Uterus (tissue), 4 donors: Measurements from ENCODE around the gene CTLA4. TPM values are rescaled to one million over a fixed set of nuclear protein-coding genes. Genes with fewer than 3 reads are reported as not detected.

Experiments used
- DNase-seq, 2 donors: peaks; one replicate each; pipeline ENCODE4 v3.0.0-alpha.2; 2019 to 2020
- H3K27ac ChIP-seq, 2 donors: fragments of 200-600 bp; sonication (generic); 1 replicate in 1 of 2; 2 replicates in 1 of 2; pipeline ENCODE4 v1.5.1; 2016 to 2018
- H3K27me3 ChIP-seq, 2 donors: fragments of 200-600 bp; sonication (generic); one replicate each; pipeline ENCODE4 v1.5.1; 2018 to 2019; ENCODE audit warnings: control low read depth in 1 of 2
- H3K36me3 ChIP-seq, 2 donors: fragments of 200-600 bp; sonication (generic); one replicate each; pipeline ENCODE4 v1.5.1; 2019; ENCODE audit warnings: control low read depth in 1 of 2
- H3K4me1 ChIP-seq, 2 donors: fragments of 200-600 bp; sonication (generic); one replicate each; pipeline ENCODE4 v1.5.1; 2018 to 2019; ENCODE audit warnings: control low read depth in 1 of 2
- H3K4me3 ChIP-seq, 2 donors: fragments of 200-600 bp; sonication (generic); 1 replicate in 1 of 2; 2 replicates in 1 of 2; pipeline ENCODE4 v1.5.1; 2018 to 2019; ENCODE audit warnings: mild to moderate bottlenecking in 1 of 2
- H3K9me3 ChIP-seq, 2 donors: fragments of 200-600 bp; sonication (generic); one replicate each; pipeline ENCODE4 v1.5.1; 2019; ENCODE audit warnings: control low read depth in 1 of 2
- CTCF ChIP-seq, 4 experiments: fragments of 200-600 bp in 2 of 4; fragments of 450-650 bp in 2 of 4; sonication (generic) in 2 of 4; IDR thresholded peaks; one replicate each; pipeline ENCODE4 v1.5.1; 2016 to 2019; ENCODE audit warnings: antibody characterized with exemption in 4 of 4, mild to moderate bottlenecking in 2 of 4, moderate library complexity in 1 of 4
- POLR2A ChIP-seq, 2 donors: fragments of 450-650 bp; IDR thresholded peaks; one replicate each; pipeline ENCODE4 v1.6.1; 2016; ENCODE audit warnings: antibody characterized with exemption in 2 of 2, mild to moderate bottlenecking in 1 of 2, moderate library complexity in 1 of 2
- intact Hi-C: fragments of 100-400 bp; cut with DNase I; formaldehyde crosslinking; loops from one replicate; pipeline ENCODE4 v1.15.1; 2023; ENCODE audit warnings: low total_unique reads
- total RNA-seq, 4 donors: library from RNA; depleted of rRNA in 3 of 4; stranded (reverse); fragments of >200 nt in 3 of 4; gene quantifications; one replicate each; pipeline versions ENCODE4 v1.1.0 to v1.2.4, GENCODE V29; 2014 to 2023
- donor health status: DM: yes; HTN: yes; CAD: no.

The CTLA4 gene
- total RNA-seq, 4 donors from 2014 or later = 0.14 TPM; not detected in 3

GRCh38 chr2:203873461-203873860 is 5.9 kb downstream of the CTLA4 start:
- no peak overlapping the region for H3K4me3 ChIP-seq
- no peaks in the 10 kb centered on the region for H3K9me3 ChIP-seq
- no peaks in the 10 kb centered on the region for H3K4me1 ChIP-seq
- TF ChIP-seq CTCF (IDR thresholded peaks at IDR 0.05) = no peak
- no peak for TF ChIP-seq POLR2A (IDR thresholded peaks at IDR 0.05)
- intact Hi-C loops = no loop called here
- H3K27me3 ChIP-seq = no peaks in the 10 kb centered on the region
- no peak for DNase-seq
- no peak overlapping the region for H3K27ac ChIP-seq
- H3K36me3 ChIP-seq = no peaks in the 10 kb centered on the region

- H3K27me3 ChIP-seq = no peaks in the 10 kb centered on the region
- H3K4me1 ChIP-seq = no peaks in the 10 kb centered on the region
- no peak for DNase-seq
- no peaks in the 10 kb centered on the region for H3K9me3 ChIP-seq
- intact Hi-C loops = no loop called here
- no peak overlapping the region for H3K27ac ChIP-seq
- no peak overlapping the region for H3K4me3 ChIP-seq
- H3K36me3 ChIP-seq = no peaks in the 10 kb centered on the region
- TF ChIP-seq CTCF (IDR thresholded peaks at IDR 0.05) (no peak), POLR2A (IDR thresholded peaks at IDR 0.05) (no peak)
Observed at GRCh38 chr2:203873921-203874631, 6.5 kb downstream of the CTLA4 start.

GRCh38 chr2:203875471-203875870 is 7.9 kb downstream of the CTLA4 start:
- no peak for TF ChIP-seq CTCF (IDR thresholded peaks at IDR 0.05)
- no peak for TF ChIP-seq POLR2A (IDR thresholded peaks at IDR 0.05)
- DNase-seq = no peak
- Histone ChIP-seq H3K9me3 (no peaks in the 10 kb centered on the region), H3K36me3 (no peaks in the 10 kb centered on the region), H3K4me1 (no peaks in the 10 kb centered on the region), H3K27ac (no peak overlapping the region), H3K27me3 (no peaks in the 10 kb centered on the region), H3K4me3 (no peak overlapping the region)
- intact Hi-C loops = no loop called here

- Histone ChIP-seq H3K4me3 (no peak overlapping the region), H3K36me3 (no peaks in the 10 kb centered on the region), H3K9me3 (no peaks in the 10 kb centered on the region), H3K27ac (no peak overlapping the region), H3K27me3 (no peaks in the 10 kb centered on the region), H3K4me1 (no peaks in the 10 kb centered on the region)
- no peak for TF ChIP-seq POLR2A (IDR thresholded peaks at IDR 0.05)
- no peak for TF ChIP-seq CTCF (IDR thresholded peaks at IDR 0.05)
- intact Hi-C loops = no loop called here
- DNase-seq = no peak
Observed at GRCh38 chr2:203876328-203876727, 8.8 kb downstream of the CTLA4 start.

- no peaks in the 10 kb centered on the region for H3K4me1 ChIP-seq
- H3K4me3 ChIP-seq = no peak overlapping the region
- H3K9me3 ChIP-seq = no peaks in the 10 kb centered on the region
- no peaks in the 10 kb centered on the region for H3K27me3 ChIP-seq
- DNase-seq = no peak
- H3K36me3 ChIP-seq = no peaks in the 10 kb centered on the region
- intact Hi-C loops = no loop called here
- TF ChIP-seq CTCF (IDR thresholded peaks at IDR 0.05) = no peak
- TF ChIP-seq POLR2A (IDR thresholded peaks at IDR 0.05) = no peak
- no peak overlapping the region for H3K27ac ChIP-seq
Observed at GRCh38 chr2:203878063-203878462, 10.5 kb downstream of the CTLA4 start.
